ENCODE data around the gene TSPAN9.

DNA sequence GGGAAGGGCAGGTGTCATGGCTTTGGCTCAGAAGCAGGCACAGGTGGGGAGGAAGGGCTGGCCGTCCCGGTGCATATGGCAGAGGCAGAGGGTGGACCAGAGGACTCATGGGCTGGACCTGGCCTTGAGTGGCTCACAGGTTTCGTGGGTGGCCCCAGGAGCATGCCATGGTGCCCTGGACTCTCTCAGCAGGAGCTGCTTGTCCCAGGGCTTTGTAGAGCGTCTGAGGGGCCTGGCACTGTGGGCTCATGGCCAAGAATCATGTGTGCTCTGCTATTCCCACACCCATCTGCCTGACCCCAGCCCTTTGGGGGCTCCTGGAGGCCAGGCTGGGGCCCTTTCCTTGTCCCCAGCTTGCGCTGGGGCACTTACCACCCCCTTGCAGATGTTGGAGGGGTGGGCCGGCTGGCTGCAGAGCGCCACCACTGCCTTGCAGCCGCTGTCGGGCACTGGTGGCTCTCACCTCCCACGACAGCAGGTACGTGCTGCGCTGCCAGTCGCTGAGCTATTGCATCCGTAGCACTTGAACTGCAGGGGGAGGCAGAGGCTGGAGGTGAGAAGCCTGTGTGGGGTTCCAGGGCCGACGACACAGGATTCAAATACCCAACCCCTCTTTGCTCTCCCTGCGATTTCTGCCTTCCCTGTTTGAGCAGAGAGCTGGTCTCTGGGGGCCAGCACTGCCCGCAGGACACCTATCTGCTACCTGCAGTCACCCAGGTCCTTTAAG lies 226.4 kb downstream of the TSPAN9 start:
- no peak for TF ChIP-seq POLR2A (IDR thresholded peaks at IDR 0.05)
- TF ChIP-seq, protein P1, sequence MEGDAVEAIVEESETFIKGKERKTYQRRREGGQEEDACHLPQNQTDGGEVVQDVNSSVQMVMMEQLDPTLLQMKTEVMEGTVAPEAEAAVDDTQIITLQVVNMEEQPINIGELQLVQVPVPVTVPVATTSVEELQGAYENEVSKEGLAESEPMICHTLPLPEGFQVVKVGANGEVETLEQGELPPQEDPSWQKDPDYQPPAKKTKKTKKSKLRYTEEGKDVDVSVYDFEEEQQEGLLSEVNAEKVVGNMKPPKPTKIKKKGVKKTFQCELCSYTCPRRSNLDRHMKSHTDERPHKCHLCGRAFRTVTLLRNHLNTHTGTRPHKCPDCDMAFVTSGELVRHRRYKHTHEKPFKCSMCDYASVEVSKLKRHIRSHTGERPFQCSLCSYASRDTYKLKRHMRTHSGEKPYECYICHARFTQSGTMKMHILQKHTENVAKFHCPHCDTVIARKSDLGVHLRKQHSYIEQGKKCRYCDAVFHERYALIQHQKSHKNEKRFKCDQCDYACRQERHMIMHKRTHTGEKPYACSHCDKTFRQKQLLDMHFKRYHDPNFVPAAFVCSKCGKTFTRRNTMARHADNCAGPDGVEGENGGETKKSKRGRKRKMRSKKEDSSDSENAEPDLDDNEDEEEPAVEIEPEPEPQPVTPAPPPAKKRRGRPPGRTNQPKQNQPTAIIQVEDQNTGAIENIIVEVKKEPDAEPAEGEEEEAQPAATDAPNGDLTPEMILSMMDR (IDR thresholded peaks at IDR 0.05) = peak in 4 of 7 experiments; percentile 17 to 38 (median 26)

Data from body of pancreas (tissue), 4 donors.